ENCODE data around the gene LEFTY1.
A peak's percentile ranks its signal among the peaks of the same experiment; 100 is the strongest.

LEFTY1 gene

GRCh38 chr1:225850370-225850769 is 38.6 kb downstream of the LEFTY1 start:
- Histone ChIP-seq H3K27me3 (ENCODE audit: low read depth) (no peaks in the 10 kb centered on the region), H3K9me3 (no peaks in the 10 kb centered on the region), H3K4me3 (no peak overlapping the region), H3K4me1 (no peaks in the 10 kb centered on the region), H3K36me3 (replicated peaks) (peaks cover 16% of the 10 kb centered on the region)
- no peak for DNase-seq (ENCODE audit: low spot score in 2 of 2)
- in situ Hi-C loops (cut with MboI; ENCODE audit: low sequenced_read_pairs), result no loop called here

GRCh38 chr1:225849925-225850324 is 39.0 kb downstream of the LEFTY1 start:
- Histone ChIP-seq H3K4me3 (no peak overlapping the region), H3K4me1 (no peaks in the 10 kb centered on the region), H3K27me3 (ENCODE audit: low read depth) (no peaks in the 10 kb centered on the region), H3K36me3 (replicated peaks) (peaks cover 13% of the 10 kb centered on the region), H3K9me3 (no peaks in the 10 kb centered on the region)
- in situ Hi-C loops (cut with MboI; ENCODE audit: low sequenced_read_pairs), result no loop called here
- DNase-seq (ENCODE audit: low spot score in 2 of 2), result peak in 1 of 2 experiments; percentile 57

GRCh38 chr1:225848030-225848955 is 40.7 kb downstream of the LEFTY1 start:
- Histone ChIP-seq H3K36me3 (replicated peaks) (peaks cover 12% of the 10 kb centered on the region), H3K4me3 (no peak overlapping the region)
- no peak for DNase-seq (ENCODE audit: low spot score in 2 of 2)

DNA sequence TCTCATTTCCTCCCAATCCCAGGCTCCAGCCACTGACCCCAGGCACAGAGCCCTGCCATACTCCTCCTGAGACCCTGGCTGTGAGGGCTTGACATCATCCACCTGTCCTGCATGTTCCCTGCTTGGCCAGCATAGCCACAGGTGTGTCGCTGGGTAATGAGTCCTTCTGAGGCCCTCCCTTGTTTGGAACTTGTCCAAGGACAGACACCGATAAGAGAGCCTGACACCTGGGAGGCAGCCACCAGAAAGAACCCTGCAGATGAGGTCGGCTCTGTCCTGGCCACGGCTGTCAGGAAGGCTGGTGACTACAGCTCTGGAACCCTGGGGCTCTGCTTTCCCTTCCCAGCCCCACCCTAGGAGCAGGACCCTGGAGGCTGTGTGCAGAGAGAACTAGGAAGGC is 41.3 kb downstream of the LEFTY1 start:
- Histone ChIP-seq H3K27me3 (ENCODE audit: low read depth) (no peaks in the 10 kb centered on the region), H3K4me3 (no peak overlapping the region), H3K4me1 (no peaks in the 10 kb centered on the region), H3K9me3 (no peaks in the 10 kb centered on the region), H3K36me3 (replicated peaks) (peaks cover 12% of the 10 kb centered on the region)
- in situ Hi-C loops (cut with MboI; ENCODE audit: low sequenced_read_pairs), result no loop called here
- DNase-seq (ENCODE audit: low spot score in 2 of 2), result no peak

More at GRCh38 chr1:225848030-225848955, 40.7 kb downstream of the LEFTY1 start:
- no peaks in the 10 kb centered on the region for H3K4me1 ChIP-seq
- H3K27me3 ChIP-seq (ENCODE audit: low read depth), result no peaks in the 10 kb centered on the region
- H3K9me3 ChIP-seq, result no peaks in the 10 kb centered on the region
- in situ Hi-C loops (cut with MboI; ENCODE audit: low sequenced_read_pairs), result no loop called here

DNA sequence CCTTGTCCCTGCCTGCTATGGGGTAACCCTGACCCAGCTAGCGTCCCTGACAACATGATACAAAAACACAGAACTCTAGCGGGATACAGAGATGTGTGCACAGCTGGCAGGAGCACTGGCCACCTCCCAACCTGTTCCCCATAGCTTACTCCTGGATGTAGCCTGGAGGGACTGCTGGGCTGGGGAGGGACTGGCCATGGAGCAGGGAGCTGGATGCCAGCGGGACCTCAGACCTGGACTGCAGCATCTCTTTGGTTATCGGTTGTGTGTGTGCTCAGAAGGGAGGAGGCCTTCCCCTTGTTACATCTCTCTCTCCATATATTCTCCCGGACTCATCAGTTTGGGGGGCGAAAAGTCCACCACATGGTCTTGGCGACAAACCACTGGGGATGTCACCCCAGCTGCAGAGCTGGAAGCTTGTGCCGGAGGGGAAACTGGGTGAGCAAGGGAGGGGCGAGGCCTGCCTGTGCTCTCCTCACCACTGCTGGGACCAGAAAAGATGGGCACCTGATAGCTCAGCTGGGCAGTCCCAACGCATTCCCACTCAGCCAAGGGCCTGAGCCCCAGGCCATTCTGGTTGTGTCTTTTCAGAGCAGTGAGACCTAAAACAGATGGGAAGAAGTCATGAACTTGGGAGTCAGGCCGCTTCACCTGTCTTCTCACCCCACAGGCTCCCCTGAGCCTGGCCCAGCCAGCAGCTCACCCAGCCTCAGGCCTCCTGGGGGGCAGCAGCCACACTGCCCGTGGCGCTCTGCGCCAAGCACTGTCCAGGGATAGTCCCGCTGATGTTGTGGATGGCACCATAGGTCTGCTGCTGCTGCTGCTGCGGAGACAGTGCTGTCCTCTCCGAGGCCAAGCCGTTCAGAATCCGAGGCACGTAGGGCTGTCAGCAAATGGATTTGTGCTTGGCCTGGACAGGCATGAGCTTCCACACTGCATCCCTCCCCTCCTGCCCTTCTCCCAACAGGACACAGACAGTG is 42.3 kb downstream of the LEFTY1 start:
- Histone ChIP-seq H3K27me3 (ENCODE audit: low read depth) (no peaks in the 10 kb centered on the region), H3K4me1 (no peaks in the 10 kb centered on the region), H3K36me3 (replicated peaks) (peaks cover 12% of the 10 kb centered on the region), H3K9me3 (no peaks in the 10 kb centered on the region), H3K4me3 (no peak overlapping the region)
- no peak for DNase-seq (ENCODE audit: low spot score in 2 of 2)
- in situ Hi-C loops (cut with MboI; ENCODE audit: low sequenced_read_pairs), result no loop called here

GRCh38 chr1:225845571-225846259 is 43.2 kb downstream of the LEFTY1 start:
- no peaks in the 10 kb centered on the region for H3K9me3 ChIP-seq
- H3K36me3 ChIP-seq (replicated peaks), result peaks cover 12% of the 10 kb centered on the region
- no peaks in the 10 kb centered on the region for H3K27me3 ChIP-seq (ENCODE audit: low read depth)
- in situ Hi-C loops (cut with MboI; ENCODE audit: low sequenced_read_pairs), result no loop called here
- DNase-seq (ENCODE audit: low spot score in 2 of 2), result peak; percentile 63 to 85
- no peak overlapping the region for H3K4me3 ChIP-seq
- no peaks in the 10 kb centered on the region for H3K4me1 ChIP-seq

GRCh38 chr1:225845097-225845496 is 43.8 kb downstream of the LEFTY1 start:
- no peaks in the 10 kb centered on the region for H3K4me1 ChIP-seq
- H3K36me3 ChIP-seq (replicated peaks), result peaks cover 12% of the 10 kb centered on the region
- H3K4me3 ChIP-seq, result no peak overlapping the region
- no peaks in the 10 kb centered on the region for H3K9me3 ChIP-seq
- in situ Hi-C loops (cut with MboI; ENCODE audit: low sequenced_read_pairs), result no loop called here
- H3K27me3 ChIP-seq (ENCODE audit: low read depth), result no peaks in the 10 kb centered on the region
- no peak for DNase-seq (ENCODE audit: low spot score in 2 of 2)

DNA sequence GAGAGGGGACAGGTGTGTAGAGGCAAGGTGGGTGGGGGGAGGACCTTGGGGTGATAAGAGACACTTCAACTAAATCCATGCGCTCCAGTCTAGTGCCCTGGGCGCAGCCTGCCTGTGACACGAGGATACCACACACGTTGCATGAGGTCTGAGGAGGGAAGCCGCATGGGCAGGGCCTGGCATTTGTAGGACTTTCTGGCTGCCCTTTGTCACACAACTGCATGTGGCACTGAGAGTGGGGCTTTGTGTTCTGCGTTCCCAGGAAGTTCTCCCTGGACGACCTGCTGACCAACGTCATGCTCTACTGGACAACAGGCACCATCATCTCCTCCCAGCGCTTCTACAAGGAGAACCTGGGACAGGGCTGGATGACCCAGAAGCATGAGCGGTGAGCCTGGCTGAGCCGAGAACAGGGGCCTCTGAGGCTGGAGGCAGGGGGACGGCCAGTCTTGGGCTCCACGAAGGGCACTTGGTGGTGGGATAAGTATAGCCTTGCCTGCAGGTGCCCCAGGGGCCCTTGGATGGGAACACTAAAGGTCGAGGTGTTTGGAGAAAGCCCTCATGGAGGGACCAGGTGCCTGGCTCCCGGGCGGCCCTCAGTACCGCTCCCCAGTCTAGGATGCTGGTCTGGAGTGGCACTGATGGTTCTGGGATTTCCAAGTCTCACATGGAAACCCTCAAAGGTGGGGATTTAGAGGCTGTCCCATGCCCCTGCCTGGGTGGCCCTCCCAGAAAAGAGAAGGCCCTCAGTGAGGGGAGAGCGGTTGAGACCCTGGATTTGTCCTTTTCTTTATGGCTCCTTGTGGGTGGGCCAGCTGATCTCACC is 44.5 kb downstream of the LEFTY1 start:
- no peaks in the 10 kb centered on the region for H3K27me3 ChIP-seq (ENCODE audit: low read depth)
- in situ Hi-C loops (cut with MboI; ENCODE audit: low sequenced_read_pairs), result no loop called here

GRCh38 chr1:225843426-225843795 is 45.5 kb downstream of the LEFTY1 start:
- in situ Hi-C loops (cut with MboI; ENCODE audit: low sequenced_read_pairs), result no loop called here
- H3K4me1 ChIP-seq, result no peaks in the 10 kb centered on the region
- H3K4me3 ChIP-seq, result no peak overlapping the region
- H3K36me3 ChIP-seq (replicated peaks), result peaks cover 12% of the 10 kb centered on the region
- no peaks in the 10 kb centered on the region for H3K27me3 ChIP-seq (ENCODE audit: low read depth)
- DNase-seq (ENCODE audit: low spot score in 2 of 2), result no peak
- no peaks in the 10 kb centered on the region for H3K9me3 ChIP-seq

More for the DNA sequence above, 44.5 kb downstream of the LEFTY1 start:
- no peak for DNase-seq (ENCODE audit: low spot score in 2 of 2)
- H3K9me3 ChIP-seq, result no peaks in the 10 kb centered on the region
- no peaks in the 10 kb centered on the region for H3K4me1 ChIP-seq
- no peak overlapping the region for H3K4me3 ChIP-seq
- H3K36me3 ChIP-seq (replicated peaks), result peaks cover 12% of the 10 kb centered on the region

DNA sequence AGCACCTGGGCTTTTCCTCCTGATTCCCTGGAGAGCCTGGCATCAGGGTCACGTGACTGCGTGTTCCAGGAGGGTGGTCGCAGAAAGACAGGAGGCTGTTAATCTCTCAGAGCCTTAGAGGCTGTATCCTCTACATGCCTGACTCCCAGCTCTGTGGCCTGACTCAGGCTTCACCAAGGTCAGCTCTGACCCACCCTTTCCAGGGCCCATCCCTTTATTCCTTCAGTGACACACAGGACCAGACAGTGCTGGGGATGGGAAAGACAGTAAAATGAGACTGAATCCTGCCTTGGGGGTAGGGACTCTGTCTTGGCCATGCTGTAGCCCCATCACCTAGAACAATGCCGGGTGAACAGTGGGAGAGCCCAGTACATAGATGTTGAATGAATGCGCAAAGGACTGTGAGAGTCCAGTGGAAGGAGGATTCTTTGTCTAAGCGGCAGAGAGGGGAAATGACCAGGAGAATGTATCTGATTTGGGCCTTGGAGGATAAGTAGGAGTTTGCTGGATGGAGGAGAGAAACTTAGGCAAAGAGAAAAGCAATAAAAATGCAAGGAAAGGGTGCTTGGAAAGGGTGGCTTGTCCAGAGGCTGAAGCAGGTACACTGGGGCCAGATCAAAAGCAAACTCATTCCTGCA is 46.0 kb downstream of the LEFTY1 start:
- Histone ChIP-seq H3K9me3 (no peaks in the 10 kb centered on the region), H3K36me3 (replicated peaks) (peaks cover 12% of the 10 kb centered on the region)

GRCh38 chr1:225842074-225842473 is 46.9 kb downstream of the LEFTY1 start:
- no peak for DNase-seq (ENCODE audit: low spot score in 2 of 2)
- no peak overlapping the region for H3K4me3 ChIP-seq
- in situ Hi-C loops (cut with MboI; ENCODE audit: low sequenced_read_pairs), result no loop called here
- no peaks in the 10 kb centered on the region for H3K9me3 ChIP-seq
- H3K27me3 ChIP-seq (ENCODE audit: low read depth), result no peaks in the 10 kb centered on the region
- H3K36me3 ChIP-seq (replicated peaks), result peaks cover 12% of the 10 kb centered on the region
- no peaks in the 10 kb centered on the region for H3K4me1 ChIP-seq

More for the DNA sequence above, 46.0 kb downstream of the LEFTY1 start:
- no peak overlapping the region for H3K4me3 ChIP-seq
- no peak for DNase-seq (ENCODE audit: low spot score in 2 of 2)
- in situ Hi-C loops (cut with MboI; ENCODE audit: low sequenced_read_pairs), result no loop called here
- H3K4me1 ChIP-seq, result no peaks in the 10 kb centered on the region
- H3K27me3 ChIP-seq (ENCODE audit: low read depth), result no peaks in the 10 kb centered on the region

GRCh38 chr1:225840713-225841112 is 48.2 kb downstream of the LEFTY1 start:
- peaks cover 3% of the 10 kb centered on the region; the same call in 1 of the 2 replicates for H3K36me3 ChIP-seq (replicated peaks)
- DNase-seq (ENCODE audit: low spot score in 2 of 2), result no peak
- no peaks in the 10 kb centered on the region for H3K27me3 ChIP-seq (ENCODE audit: low read depth)
- no peak overlapping the region for H3K4me3 ChIP-seq
- no peaks in the 10 kb centered on the region for H3K9me3 ChIP-seq
- in situ Hi-C loops (cut with MboI; ENCODE audit: low sequenced_read_pairs), result no loop called here
- no peaks in the 10 kb centered on the region for H3K4me1 ChIP-seq
